Germinal center (tissue), 1 donor: ENCODE measurements around the gene UGT3A1.
"Not testable (repeated sequence)": the region's sequence is repeated elsewhere in the genome, so short reads cannot be mapped to it uniquely, and the experiment has no call there.

Source experiments
- DNase-seq: peaks from one replicate; pipeline ENCODE4 v3.0.0; 2012; ENCODE audit warnings: mixed read lengths, low spot score

UGT3A1 gene, protein sequence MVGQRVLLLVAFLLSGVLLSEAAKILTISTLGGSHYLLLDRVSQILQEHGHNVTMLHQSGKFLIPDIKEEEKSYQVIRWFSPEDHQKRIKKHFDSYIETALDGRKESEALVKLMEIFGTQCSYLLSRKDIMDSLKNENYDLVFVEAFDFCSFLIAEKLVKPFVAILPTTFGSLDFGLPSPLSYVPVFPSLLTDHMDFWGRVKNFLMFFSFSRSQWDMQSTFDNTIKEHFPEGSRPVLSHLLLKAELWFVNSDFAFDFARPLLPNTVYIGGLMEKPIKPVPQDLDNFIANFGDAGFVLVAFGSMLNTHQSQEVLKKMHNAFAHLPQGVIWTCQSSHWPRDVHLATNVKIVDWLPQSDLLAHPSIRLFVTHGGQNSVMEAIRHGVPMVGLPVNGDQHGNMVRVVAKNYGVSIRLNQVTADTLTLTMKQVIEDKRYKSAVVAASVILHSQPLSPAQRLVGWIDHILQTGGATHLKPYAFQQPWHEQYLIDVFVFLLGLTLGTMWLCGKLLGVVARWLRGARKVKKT

GRCh38 chr5:35990941-35991611 lies at the start of gene UGT3A1:
UGT3A1 (minus strand) TSS chr5:35991390; CDS start chr5:35991240, 150 bp downstream.
- DNase-seq = no peak

- no peak for DNase-seq
Measured at GRCh38 chr5:36035696-36036095, 44.5 kb upstream of the UGT3A1 start.

DNA sequence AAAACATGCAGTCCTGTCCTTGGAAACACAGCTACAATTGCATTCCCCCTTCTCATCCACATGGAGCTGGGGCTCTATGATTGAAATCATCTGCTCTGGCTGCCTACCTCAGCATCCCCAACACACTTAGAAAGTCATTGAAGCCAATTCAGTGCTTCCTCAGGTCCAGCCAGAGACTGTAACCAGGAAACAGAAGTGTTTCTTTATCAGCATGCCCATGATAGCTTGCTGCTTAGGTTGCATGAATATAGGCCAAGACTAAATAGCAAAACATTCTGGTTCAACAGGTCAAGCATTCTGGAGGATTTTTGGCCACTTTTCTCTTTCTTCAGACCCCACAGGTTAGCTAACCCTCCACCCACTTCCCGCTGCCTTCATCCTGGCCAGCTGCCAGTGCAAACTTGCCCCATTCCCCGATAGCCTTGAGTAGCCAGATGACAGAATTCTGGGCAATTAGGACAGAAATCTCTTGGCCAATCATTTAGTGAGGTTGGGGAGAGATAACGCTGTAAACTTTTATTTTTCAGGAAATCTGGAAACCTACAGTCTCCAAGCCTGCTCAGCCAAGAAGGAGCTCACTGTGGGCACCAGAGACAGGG lies 43.4 kb upstream of the UGT3A1 start:
- not testable (repeated sequence) for DNase-seq

DNA sequence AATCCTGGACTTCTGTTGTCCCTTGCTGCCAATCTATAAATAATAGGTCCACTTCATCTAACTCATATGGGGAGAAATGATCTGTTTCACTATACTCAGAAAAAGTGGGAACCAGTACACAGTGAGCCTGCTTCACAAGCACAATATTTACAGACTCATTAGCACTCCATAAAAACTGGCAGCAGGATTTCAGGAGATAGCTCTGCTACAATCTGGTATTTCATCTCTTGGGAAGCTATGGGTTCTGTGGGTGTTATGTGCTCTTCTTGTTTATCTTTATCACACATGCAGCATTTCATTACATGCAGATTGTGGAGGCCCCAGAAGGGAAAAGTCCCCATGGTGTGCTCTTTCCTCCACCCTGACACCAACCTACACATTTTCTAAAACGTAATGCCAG lies 42.3 kb upstream of the UGT3A1 start:
- no peak for DNase-seq

- no peak for DNase-seq
Measured at GRCh38 chr5:36033047-36033446, 41.9 kb upstream of the UGT3A1 start.

DNA sequence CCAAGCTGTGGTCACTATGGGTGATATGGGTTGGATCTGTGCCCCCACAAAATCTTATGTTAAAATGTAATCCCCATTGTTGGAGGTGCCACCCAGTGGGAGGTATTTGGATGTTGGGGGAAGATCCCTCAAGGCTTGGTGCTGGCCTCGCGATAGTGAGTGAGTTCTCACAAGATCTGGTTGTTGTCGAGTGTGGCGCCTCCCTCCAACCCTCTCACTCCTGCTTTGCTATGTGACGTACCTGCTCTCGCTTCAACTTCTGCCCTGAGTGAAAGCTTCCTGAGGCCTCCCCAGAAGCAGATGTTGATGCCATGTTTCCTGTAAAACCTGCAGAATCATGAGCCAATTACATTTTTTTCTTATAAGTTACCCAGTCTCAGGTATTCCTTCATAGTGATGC lies 40.0 kb upstream of the UGT3A1 start:
- DNase-seq = no peak

DNA sequence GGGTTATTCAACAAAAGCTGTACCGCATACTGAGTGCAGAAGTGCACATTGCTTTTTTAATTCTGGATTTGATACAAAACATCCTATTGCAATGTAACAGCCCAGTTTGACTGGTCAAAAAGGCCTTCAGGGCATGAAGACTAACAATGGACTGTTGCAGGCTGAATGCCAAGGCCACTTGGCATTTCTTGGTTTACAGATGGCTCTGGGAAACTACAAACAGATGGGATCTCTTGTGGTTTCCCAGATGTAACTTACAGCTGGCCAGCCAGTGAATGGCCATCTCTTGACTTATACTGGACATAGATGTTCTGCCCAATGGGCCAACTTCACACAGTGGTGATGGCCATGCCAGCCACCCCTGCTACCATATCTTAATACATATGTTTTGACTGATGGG lies 38.7 kb upstream of the UGT3A1 start:
- no peak for DNase-seq

DNA sequence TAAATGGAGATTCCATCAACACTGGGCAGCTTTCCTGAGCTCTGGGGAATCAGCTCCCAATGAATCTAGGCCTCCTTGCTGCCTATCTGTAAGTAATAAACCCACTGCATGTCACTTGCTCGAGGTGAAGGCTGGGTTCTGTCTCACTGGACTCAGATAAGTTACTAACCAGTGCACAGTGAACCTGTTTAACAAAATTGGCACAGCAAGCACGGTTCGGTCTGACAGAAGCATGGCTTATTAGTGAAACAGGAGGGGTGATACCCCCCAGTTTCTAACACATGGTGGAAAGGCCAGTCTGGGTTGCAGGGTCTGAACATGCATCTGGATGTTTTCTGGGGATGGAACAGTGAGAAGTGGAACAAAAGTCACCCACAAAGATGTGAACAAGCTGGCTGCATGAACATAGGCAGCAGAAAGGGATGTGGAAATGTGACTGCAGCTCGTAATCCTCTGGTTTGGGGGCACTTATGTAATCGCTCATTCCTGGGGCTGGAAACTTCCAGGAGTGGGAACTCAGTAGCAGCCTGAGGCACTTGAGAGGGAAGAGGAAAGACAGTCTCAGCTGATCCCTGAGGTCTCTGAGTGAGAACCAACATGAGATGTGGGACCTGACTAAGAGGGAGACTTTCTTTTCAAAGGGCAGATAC lies 37.8 kb upstream of the UGT3A1 start:
- no peak for DNase-seq

DNA sequence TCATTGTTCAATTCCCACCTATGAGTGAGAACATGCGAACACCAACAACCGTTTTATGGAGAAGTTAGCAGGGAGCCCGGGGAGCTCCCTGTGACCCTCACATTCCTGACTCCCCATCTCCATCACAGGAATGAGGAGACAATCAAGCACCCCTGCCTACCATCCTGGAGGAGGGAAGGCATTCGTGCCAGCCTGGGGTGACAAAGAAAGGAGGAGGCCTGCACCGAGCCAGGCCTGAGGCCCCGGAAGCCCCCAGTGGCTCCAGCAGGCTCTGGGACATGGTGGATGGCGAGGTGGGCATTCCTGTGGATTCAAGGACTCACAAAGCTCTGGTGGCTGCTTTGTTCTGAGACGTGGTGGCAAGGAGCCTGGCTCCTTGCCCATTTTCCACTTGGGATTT lies 36.5 kb upstream of the UGT3A1 start:
- no peak for DNase-seq

DNA sequence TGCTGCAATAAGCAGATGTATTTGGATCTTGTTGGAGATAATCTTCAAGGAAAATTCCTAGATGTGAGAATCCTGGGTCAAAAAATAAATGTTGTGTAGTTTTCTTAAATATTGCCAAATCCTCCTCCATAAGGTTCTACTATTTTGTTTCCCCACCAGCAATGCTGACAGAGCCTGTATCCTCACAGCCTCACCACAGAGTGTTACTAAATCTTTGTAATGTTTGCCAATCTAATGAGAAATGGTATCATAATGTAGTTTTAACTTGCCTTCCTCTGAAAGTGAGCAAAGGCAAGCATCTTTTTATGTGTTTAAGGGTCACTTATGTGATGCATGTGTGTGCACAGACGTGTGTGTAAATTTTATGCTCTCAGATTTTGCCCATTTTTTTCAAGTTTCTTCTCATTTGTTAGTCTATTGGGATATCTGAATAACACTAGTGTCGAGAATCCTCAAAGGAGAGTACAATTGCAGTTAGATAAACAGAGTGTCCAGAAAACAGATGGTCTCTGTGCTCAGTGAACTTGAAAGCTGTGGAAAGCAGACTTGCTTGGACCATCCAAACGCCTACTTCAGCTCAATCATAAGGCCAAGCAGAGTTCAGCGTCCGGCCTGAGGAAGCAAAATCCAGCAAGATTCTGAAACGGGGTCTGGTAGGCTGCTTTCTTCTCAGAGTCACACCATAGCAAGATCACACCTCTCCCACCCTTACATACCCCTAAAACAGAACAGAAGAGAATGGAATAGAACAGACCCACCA lies 35.7 kb upstream of the UGT3A1 start:
- DNase-seq = no peak

- not testable (repeated sequence) for DNase-seq
Measured at GRCh38 chr5:36022246-36022645, 31.1 kb upstream of the UGT3A1 start.

DNA sequence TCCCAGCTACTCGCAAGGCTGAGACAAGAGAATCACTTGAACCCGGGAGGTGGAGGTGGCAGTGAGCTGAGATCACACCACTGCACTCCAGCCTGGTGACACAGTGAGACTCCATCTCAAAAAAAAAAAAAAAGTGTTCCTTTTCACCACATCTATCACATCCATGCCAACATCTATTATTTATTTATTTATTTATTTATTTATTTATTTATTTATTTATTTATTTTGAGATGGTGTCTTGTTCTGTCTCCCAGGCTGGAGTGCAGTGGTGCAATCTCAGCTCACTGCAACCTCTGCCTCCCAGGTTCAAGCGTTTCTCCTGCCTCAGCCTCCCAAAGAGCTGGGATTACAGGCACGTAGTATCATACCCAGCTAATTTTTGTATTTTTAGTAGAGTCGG lies 28.4 kb upstream of the UGT3A1 start:
- DNase-seq = not testable (repeated sequence)

GRCh38 chr5:36017622-36018021 lies 26.4 kb upstream of the UGT3A1 start:
- DNase-seq = no peak

DNA sequence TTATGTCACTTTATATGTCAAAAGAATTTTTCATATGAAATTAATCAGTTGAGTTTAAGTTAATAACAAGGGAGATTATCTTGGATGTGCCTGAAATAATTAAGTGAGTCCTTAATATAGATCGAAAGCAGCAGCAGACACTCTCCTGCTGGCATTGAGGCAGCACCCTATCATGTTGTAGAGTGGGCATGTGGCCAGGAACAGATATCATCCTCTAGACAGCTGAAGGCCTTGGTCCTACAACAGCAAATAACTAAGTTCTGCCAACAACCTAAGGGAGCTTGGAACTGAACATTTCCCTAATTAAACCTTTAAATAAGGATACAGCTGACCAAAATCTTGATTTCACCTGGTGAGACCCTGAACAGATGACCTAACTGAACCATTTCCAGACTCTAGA lies 25.8 kb upstream of the UGT3A1 start:
- no peak for DNase-seq

- DNase-seq = no peak
Measured at GRCh38 chr5:36013182-36013581, 22.0 kb upstream of the UGT3A1 start.

DNA sequence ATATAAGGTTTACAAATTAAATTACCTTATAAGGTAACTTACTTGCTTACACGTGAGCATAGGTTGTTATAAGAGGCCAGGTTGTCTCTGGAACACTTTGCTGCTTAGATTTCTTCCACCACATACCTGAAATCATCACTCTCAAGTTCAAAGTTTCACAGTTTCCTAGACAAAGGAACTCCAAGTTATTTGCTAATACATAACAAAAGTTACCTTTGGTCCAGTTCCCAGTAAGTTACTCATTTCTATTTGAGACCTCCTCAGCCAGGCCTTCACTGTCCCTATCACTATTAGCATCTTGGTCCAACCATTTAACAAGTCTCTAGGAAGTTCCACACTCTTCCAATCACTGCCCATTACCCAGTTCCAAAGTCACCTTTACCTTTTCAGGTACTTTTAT lies 18.5 kb upstream of the UGT3A1 start:
- no peak for DNase-seq

- DNase-seq = no peak
Measured at GRCh38 chr5:36007366-36007765, 16.2 kb upstream of the UGT3A1 start.

- DNase-seq = no peak
Measured at GRCh38 chr5:36006163-36006562, 15.0 kb upstream of the UGT3A1 start.

DNA sequence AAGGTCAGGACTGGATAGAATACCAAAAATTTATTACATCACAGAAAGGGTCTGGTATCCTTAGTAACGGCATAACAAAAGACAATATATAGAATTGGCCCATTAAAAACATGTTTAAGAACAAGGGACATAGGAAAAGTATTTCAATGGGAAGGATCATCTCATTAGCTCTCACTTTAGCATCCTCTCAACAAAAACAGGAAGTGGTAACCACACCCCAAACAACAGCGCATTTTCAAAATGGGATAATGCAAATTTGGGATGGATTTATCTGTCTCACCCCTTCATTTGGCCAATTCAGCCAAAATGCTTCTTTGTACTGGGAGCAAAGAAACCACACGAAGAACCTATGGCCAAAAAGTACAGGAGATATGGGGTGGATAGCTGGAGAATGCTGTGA lies 9.8 kb upstream of the UGT3A1 start:
- DNase-seq = no peak

- DNase-seq = no peak
Measured at GRCh38 chr5:35999547-35999946, 8.4 kb upstream of the UGT3A1 start.

DNA sequence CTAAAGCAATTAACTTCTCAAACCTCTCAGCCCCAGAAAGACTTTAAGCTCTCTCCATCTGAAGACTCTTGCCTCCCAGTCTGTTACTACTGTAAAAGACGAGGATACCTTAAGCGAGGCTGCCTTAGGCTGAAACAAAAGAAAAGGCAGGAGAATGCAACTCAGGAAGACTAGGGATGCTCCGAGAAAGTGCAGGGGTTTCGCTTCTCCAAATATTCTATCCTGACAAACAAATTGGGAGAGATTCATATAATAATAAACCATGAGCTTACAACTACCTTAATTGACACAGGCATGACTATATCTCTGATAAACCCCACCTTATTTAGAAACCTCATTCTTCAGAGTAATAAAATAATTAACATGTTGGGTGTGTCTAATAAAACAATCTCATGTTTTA lies 4.9 kb upstream of the UGT3A1 start:
- no peak for DNase-seq

DNA sequence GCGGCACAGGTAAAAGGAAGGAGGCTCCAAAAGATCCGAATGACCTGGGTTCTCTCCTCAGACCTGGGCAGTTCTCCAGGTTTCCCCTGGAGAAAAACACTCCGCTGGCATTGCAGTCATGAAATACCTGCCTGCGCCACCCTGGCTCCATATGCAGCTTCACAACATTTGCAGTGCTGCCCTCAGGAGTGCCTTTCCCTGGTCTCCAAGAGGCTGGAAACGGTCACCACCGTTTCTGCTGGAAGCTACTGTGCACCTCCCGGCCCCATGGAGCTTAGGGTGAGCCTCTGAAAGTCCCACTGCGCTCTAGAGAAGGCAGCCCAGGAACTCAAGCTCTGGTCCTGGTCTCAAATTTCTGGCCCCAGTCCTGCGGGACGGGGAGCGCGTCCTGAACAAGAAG lies 670 bp downstream of the UGT3A1 start:
- no peak for DNase-seq
